ENCODE measurements around the gene RAB37.

RAB37 gene

GRCh38 chr17:74757931-74758847 is 21.1 kb downstream of the RAB37 start:
- no peaks in the 10 kb centered on the region for H3K36me3 ChIP-seq (ENCODE audit: insufficient read depth, low read length)
- H3K9ac ChIP-seq (ENCODE audit: low read depth, low read length) = no peak overlapping the region
- H3K4me1 ChIP-seq (ENCODE audit: insufficient read depth, low read length) = peaks cover 44% of the 10 kb centered on the region
- no peaks in the 10 kb centered on the region for H3K9me3 ChIP-seq (ENCODE audit: control insufficient read depth, insufficient read depth, low read length)

- H3K9ac ChIP-seq (ENCODE audit: low read depth, low read length) = no peak overlapping the region
- H3K9me3 ChIP-seq (ENCODE audit: control insufficient read depth, insufficient read depth, low read length) = no peaks in the 10 kb centered on the region
- H3K36me3 ChIP-seq (ENCODE audit: insufficient read depth, low read length) = no peaks in the 10 kb centered on the region
- H3K4me1 ChIP-seq (ENCODE audit: insufficient read depth, low read length) = peaks cover 50% of the 10 kb centered on the region
Measured at GRCh38 chr17:74758848-74759168, 21.8 kb downstream of the RAB37 start.

GRCh38 chr17:74759243-74759801 is 22.3 kb downstream of the RAB37 start:
- no peak overlapping the region for H3K9ac ChIP-seq (ENCODE audit: low read depth, low read length)
- no peaks in the 10 kb centered on the region for H3K9me3 ChIP-seq (ENCODE audit: control insufficient read depth, insufficient read depth, low read length)
- H3K36me3 ChIP-seq (ENCODE audit: insufficient read depth, low read length) = no peaks in the 10 kb centered on the region
- H3K4me1 ChIP-seq (ENCODE audit: insufficient read depth, low read length) = peaks cover 55% of the 10 kb centered on the region

- H3K9ac ChIP-seq (ENCODE audit: low read depth, low read length) = no peak overlapping the region
- H3K4me1 ChIP-seq (ENCODE audit: insufficient read depth, low read length) = peaks cover 56% of the 10 kb centered on the region
- no peaks in the 10 kb centered on the region for H3K9me3 ChIP-seq (ENCODE audit: control insufficient read depth, insufficient read depth, low read length)
- H3K36me3 ChIP-seq (ENCODE audit: insufficient read depth, low read length) = no peaks in the 10 kb centered on the region
Measured at GRCh38 chr17:74759941-74760340, 22.9 kb downstream of the RAB37 start.

GRCh38 chr17:74760404-74761105 is 23.5 kb downstream of the RAB37 start:
- Histone ChIP-seq H3K36me3 (ENCODE audit: insufficient read depth, low read length) (no peaks in the 10 kb centered on the region), H3K4me1 (ENCODE audit: insufficient read depth, low read length) (peaks cover 56% of the 10 kb centered on the region), H3K9me3 (ENCODE audit: control insufficient read depth, insufficient read depth, low read length) (no peaks in the 10 kb centered on the region), H3K9ac (ENCODE audit: low read depth, low read length) (no peak overlapping the region)

- Histone ChIP-seq H3K36me3 (ENCODE audit: insufficient read depth, low read length) (no peaks in the 10 kb centered on the region), H3K9ac (ENCODE audit: low read depth, low read length) (no peak overlapping the region), H3K9me3 (ENCODE audit: control insufficient read depth, insufficient read depth, low read length) (no peaks in the 10 kb centered on the region), H3K4me1 (ENCODE audit: insufficient read depth, low read length) (peaks cover 56% of the 10 kb centered on the region)
Measured at GRCh38 chr17:74761419-74761818, 24.4 kb downstream of the RAB37 start.

- Histone ChIP-seq H3K9me3 (ENCODE audit: control insufficient read depth, insufficient read depth, low read length) (no peaks in the 10 kb centered on the region), H3K4me1 (ENCODE audit: insufficient read depth, low read length) (peaks cover 56% of the 10 kb centered on the region), H3K36me3 (ENCODE audit: insufficient read depth, low read length) (no peaks in the 10 kb centered on the region), H3K9ac (ENCODE audit: low read depth, low read length) (no peak overlapping the region)
Measured at GRCh38 chr17:74761931-74762330, 24.9 kb downstream of the RAB37 start.

GRCh38 chr17:74763565-74764387 is 26.7 kb downstream of the RAB37 start:
- Histone ChIP-seq H3K9me3 (ENCODE audit: control insufficient read depth, insufficient read depth, low read length) (no peaks in the 10 kb centered on the region), H3K36me3 (ENCODE audit: insufficient read depth, low read length) (no peaks in the 10 kb centered on the region), H3K9ac (ENCODE audit: low read depth, low read length) (no peak overlapping the region), H3K4me1 (ENCODE audit: insufficient read depth, low read length) (peaks cover 38% of the 10 kb centered on the region)

GRCh38 chr17:74764751-74765286 is 27.8 kb downstream of the RAB37 start:
- Histone ChIP-seq H3K4me1 (ENCODE audit: insufficient read depth, low read length) (peaks cover 32% of the 10 kb centered on the region), H3K9me3 (ENCODE audit: control insufficient read depth, insufficient read depth, low read length) (no peaks in the 10 kb centered on the region), H3K9ac (ENCODE audit: low read depth, low read length) (no peak overlapping the region), H3K36me3 (ENCODE audit: insufficient read depth, low read length) (no peaks in the 10 kb centered on the region)

GRCh38 chr17:74766413-74766812 is 29.4 kb downstream of the RAB37 start:
- Histone ChIP-seq H3K4me1 (ENCODE audit: insufficient read depth, low read length) (peaks cover 18% of the 10 kb centered on the region), H3K9me3 (ENCODE audit: control insufficient read depth, insufficient read depth, low read length) (no peaks in the 10 kb centered on the region), H3K9ac (ENCODE audit: low read depth, low read length) (no peak overlapping the region), H3K36me3 (ENCODE audit: insufficient read depth, low read length) (no peaks in the 10 kb centered on the region)

GRCh38 chr17:74767111-74767516 is 30.1 kb downstream of the RAB37 start:
- no peak overlapping the region for H3K9ac ChIP-seq (ENCODE audit: low read depth, low read length)
- peaks cover 15% of the 10 kb centered on the region for H3K4me1 ChIP-seq (ENCODE audit: insufficient read depth, low read length)
- H3K9me3 ChIP-seq (ENCODE audit: control insufficient read depth, insufficient read depth, low read length) = no peaks in the 10 kb centered on the region
- H3K36me3 ChIP-seq (ENCODE audit: insufficient read depth, low read length) = 0 out of 2 replicates have a peak, but pooled peaks cover 2% of the 10 kb centered on the region

GRCh38 chr17:74768069-74768762 is 31.2 kb downstream of the RAB37 start:
- Histone ChIP-seq H3K36me3 (ENCODE audit: insufficient read depth, low read length) (0 out of 2 replicates have a peak, but pooled peaks cover 12% of the 10 kb centered on the region), H3K4me1 (ENCODE audit: insufficient read depth, low read length) (peaks cover 12% of the 10 kb centered on the region), H3K9me3 (ENCODE audit: control insufficient read depth, insufficient read depth, low read length) (no peaks in the 10 kb centered on the region), H3K9ac (ENCODE audit: low read depth, low read length) (no peak overlapping the region)

- Histone ChIP-seq H3K9me3 (ENCODE audit: control insufficient read depth, insufficient read depth, low read length) (no peaks in the 10 kb centered on the region), H3K36me3 (ENCODE audit: insufficient read depth, low read length) (0 out of 2 replicates have a peak, but pooled peaks cover 12% of the 10 kb centered on the region), H3K4me1 (ENCODE audit: insufficient read depth, low read length) (peaks cover 6% of the 10 kb centered on the region), H3K9ac (ENCODE audit: low read depth, low read length) (no peak overlapping the region)
Measured at GRCh38 chr17:74768763-74769114, 31.7 kb downstream of the RAB37 start.

All from ES-I3 (cell line).